H1 (cell line): ENCODE data around the gene RETSAT. TPM values are rescaled to one million over a fixed set of nuclear protein-coding genes. Genes with fewer than 3 reads are reported as not detected.

ENCODE experiments used
- CTBP2 ChIP-seq: IDR thresholded peaks from 2 replicates; pipeline ENCODE4 v1.7.0; 2011; ENCODE audit warnings: borderline replicate concordance, mild to moderate bottlenecking, moderate library complexity, mixed read lengths, low read length; ENCODE audit not compliant: insufficient read depth, insufficient read length
- TAF7 ChIP-seq: optimal IDR thresholded peaks from 2 replicates; pipeline ENCODE3; 2011; ENCODE audit warnings: low read depth, mild to moderate bottlenecking, inconsistent platforms, low read length, moderate library complexity, borderline replicate concordance
- ZNF274 ChIP-seq: IDR thresholded peaks from 2 replicates; pipeline ENCODE4 v1.7.0; 2012; ENCODE audit warnings: low read length, borderline replicate concordance; ENCODE audit errors: extremely low read depth
- polyA plus RNA-seq, 7 experiments: library from polyadenylated mRNA; depleted of rRNA in 3 of 7; stranded (reverse) in 5 of 7; unstranded in 2 of 7; fragments of >200 nt in 5 of 7; fragments of 200-250 nt in 2 of 7; gene quantifications; 1 replicate in 5 of 7; 2 replicates in 1 of 7; 4 replicates in 1 of 7; pipeline versions ENCODE4 v1.2.1 to v1.2.3, GENCODE V29; 2011 to 2013; ENCODE audit warnings: missing spikeins in 2 of 7, mixed read lengths in 2 of 7
- total RNA-seq: library from RNA; stranded (reverse); fragmentation: NEBNext Ultra II Directional; extraction: Animal tissue kit (Norgen Biotek cat#: 25700); gene quantifications from 2 replicates; pipeline ENCODE4 v1.2.1, GENCODE V29; 2021

The RETSAT gene
- total and polyA plus RNA-seq, 2 of the 8 experiments (the other 6 are each of a cell fraction or from before 2014, with no cell fraction given), result 15.8 to 16.7 TPM

DNA sequence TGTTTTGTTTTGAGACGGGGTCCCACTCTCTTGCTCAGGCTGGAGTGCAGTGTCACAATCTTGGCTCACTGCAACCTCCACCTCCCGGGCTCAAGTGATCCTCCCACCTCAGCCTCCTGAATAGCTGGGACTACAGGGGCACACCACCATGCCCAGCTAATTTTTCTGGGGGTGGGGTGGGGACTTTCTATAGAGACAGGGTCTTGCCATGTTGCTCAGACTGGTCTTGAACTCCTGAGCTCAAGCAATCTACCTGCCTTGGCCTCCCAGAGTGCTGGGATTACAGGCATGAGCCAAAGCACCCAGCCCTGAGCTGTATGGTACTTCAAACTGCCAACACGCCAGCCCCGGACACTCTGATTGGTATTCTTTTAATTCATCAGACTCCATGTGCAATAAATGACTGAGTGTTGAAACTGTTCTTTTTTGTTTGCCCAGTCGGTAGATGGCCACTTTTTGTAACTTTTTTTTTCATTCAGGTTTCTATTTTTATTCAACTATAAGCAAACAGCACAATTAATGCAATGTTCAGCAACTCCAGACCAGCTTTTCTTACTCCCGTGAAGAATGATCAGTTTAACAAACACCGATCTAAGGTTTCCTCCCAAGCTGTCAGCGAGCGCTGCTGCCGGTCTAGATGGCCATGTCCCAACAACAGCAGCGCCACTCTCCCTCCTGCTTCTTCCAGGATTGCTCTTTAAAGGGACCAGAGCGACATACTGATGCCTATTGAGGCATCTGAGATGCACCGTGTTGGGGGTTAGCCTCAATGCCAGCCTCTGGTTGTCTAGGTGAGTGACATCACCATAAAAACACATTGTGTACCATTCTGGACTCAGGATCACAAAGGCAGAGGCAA, 14.1 kb downstream of the RETSAT start (continued):
- TF ChIP-seq CTBP2 (no peak), ZNF274 (no peak), TAF7 (no peak)
